ENCODE data around the gene MARCHF6.
"Not testable (repeated sequence)": the region's sequence is repeated elsewhere in the genome, so short reads cannot be mapped to it uniquely, and the experiment has no call there.

MARCHF6 gene

GRCh38 chr5:10367579-10367978 lies 14.1 kb downstream of the MARCHF6 start:
- TF ChIP-seq REST (IDR thresholded peaks at IDR 0.05; ENCODE audit: insufficient replicate concordance, low read depth) (no peak), GABPA (IDR thresholded peaks at IDR 0.05; ENCODE audit: low read depth) (no peak), SPI1 (IDR thresholded peaks at IDR 0.05; ENCODE audit: borderline replicate concordance, low read depth) (no peak), POLR2AphosphoS5 (IDR thresholded peaks at IDR 0.05; ENCODE audit: low read depth) (no peak), CTCF (IDR thresholded peaks at IDR 0.05; ENCODE audit: insufficient read depth, low read length) (no peak)
- Histone ChIP-seq H3K27me3 (ENCODE audit: insufficient read depth, poor library complexity, severe bottlenecking) (no peaks in the 10 kb centered on the region), H3K27ac (replicated peaks) (no peak overlapping the region), H3K4me3 (replicated peaks; ENCODE audit: insufficient read depth, low read length) (no peak overlapping the region)
- no peak for DNase-seq (ENCODE audit: low read depth in 1 of 2, low spot score in 1 of 2)

DNA sequence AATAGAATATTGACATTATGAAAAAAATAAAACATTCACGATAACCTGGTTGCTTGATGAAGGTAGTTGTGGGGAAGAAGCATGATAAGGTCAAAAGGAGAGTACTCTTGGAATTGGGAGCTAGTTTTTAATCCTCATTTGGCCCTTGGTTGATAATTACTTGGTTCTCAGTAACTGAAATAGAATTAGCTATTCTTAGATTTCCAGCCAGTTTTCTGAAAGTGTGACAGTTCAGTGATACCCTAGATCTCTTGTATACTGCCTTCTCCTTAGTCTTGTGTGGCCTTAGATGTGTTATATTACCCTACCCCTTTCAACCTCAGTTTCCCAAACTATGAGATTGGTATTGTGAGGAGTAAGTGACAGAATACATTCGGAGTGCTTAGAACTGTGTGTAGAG lies 17.4 kb downstream of the MARCHF6 start:
- no peak overlapping the region for H3K27ac ChIP-seq (replicated peaks)
- DNase-seq (ENCODE audit: low read depth in 1 of 2, low spot score in 1 of 2), result no peak
- TF ChIP-seq CTCF (IDR thresholded peaks at IDR 0.05; ENCODE audit: insufficient read depth, low read length) (no peak), POLR2AphosphoS5 (IDR thresholded peaks at IDR 0.05; ENCODE audit: low read depth) (no peak), REST (IDR thresholded peaks at IDR 0.05; ENCODE audit: insufficient replicate concordance, low read depth) (no peak), SPI1 (IDR thresholded peaks at IDR 0.05; ENCODE audit: borderline replicate concordance, low read depth) (no peak), GABPA (IDR thresholded peaks at IDR 0.05; ENCODE audit: low read depth) (no peak)
- H3K27me3 ChIP-seq (ENCODE audit: insufficient read depth, poor library complexity, severe bottlenecking), result no peaks in the 10 kb centered on the region
- H3K4me3 ChIP-seq (replicated peaks; ENCODE audit: insufficient read depth, low read length), result no peak overlapping the region

- DNase-seq (ENCODE audit: low read depth in 1 of 2, low spot score in 1 of 2); H3K27ac ChIP-seq (replicated peaks); H3K4me3 ChIP-seq (replicated peaks; ENCODE audit: insufficient read depth, low read length); H3K27me3 ChIP-seq (ENCODE audit: insufficient read depth, poor library complexity, severe bottlenecking): not testable (repeated sequence)
Measured at GRCh38 chr5:10371369-10371768, 17.9 kb downstream of the MARCHF6 start.

- DNase-seq (ENCODE audit: low read depth in 1 of 2, low spot score in 1 of 2), result no peak
- no peaks in the 10 kb centered on the region for H3K27me3 ChIP-seq (ENCODE audit: insufficient read depth, poor library complexity, severe bottlenecking)
- H3K4me3 ChIP-seq (replicated peaks; ENCODE audit: insufficient read depth, low read length), result no peak overlapping the region
- no peak overlapping the region for H3K27ac ChIP-seq (replicated peaks)
- TF ChIP-seq SPI1 (IDR thresholded peaks at IDR 0.05; ENCODE audit: borderline replicate concordance, low read depth), result no peak
- no peak for TF ChIP-seq POLR2AphosphoS5 (IDR thresholded peaks at IDR 0.05; ENCODE audit: low read depth)
Measured at GRCh38 chr5:10372726-10373709, 19.5 kb downstream of the MARCHF6 start.
